HepG2 (cell line): ENCODE data around the gene PNPLA8. TPM values are rescaled to one million over a fixed set of nuclear protein-coding genes. Genes with fewer than 3 reads are reported as not detected.

Experiments
- ATAC-seq: fragments of 200-7000 bp; cut with Tn5 transposase; 3 replicates; pipeline ENCODE4 v1.9.1; 2020; ENCODE audit warnings: mild to moderate bottlenecking, moderate library complexity
- BruUV-seq: library from RNA; stranded (reverse); fragments of 400-500 nt; replicated peaks from 2 replicates; lab custom pipeline; 2021; lab: Mats Ljungman, UMichigan
- CTCF ChIA-PET: fragments of 300-600 bp; formaldehyde crosslinking; extraction: SDS; loops from one replicate; lab custom pipeline; 2021; ENCODE audit warnings: low total read pairs, inconsistent platforms, low intra/inter-chr PET ratio; lab: Yijun Ruan, JAX
- POLR2A ChIA-PET: fragments of 350-600 bp; sonication (Branson Sonifier 250); formaldehyde crosslinking; loops from one replicate; lab custom pipeline; 2020; ENCODE audit warnings: antibody characterized with exemption, inconsistent platforms; lab: Yijun Ruan, JAX
- DNase-seq: peaks from one replicate; pipeline ENCODE4 v3.0.0-alpha.2; 2015; ENCODE audit warnings: low spot score
- FAIRE-seq: peaks from 3 replicates; lab custom pipeline; 2011; peaks lifted over from hg19 to GRCh38; lab: Jason Lieb, UNC
- H2AFZ ChIP-seq: one replicate; pipeline ENCODE4 v1.6.1; 2011; ENCODE audit warnings: low read length, inconsistent platforms
- H3K27ac ChIP-seq: fragments of 300-600 bp; 3 replicates; pipeline ENCODE4 v1.8.0; 2011; ENCODE audit warnings: mixed run types, mild to moderate bottlenecking, mixed read lengths, low read length, inconsistent platforms; ENCODE audit not compliant: insufficient read depth; ENCODE audit errors: extremely low read length
- H3K27me3 ChIP-seq, 2 experiments: fragments of 200-600 bp in 1 of 2; 2 replicates in 1 of 2; 3 replicates in 1 of 2; pipeline versions ENCODE4 v1.6.0 to v1.8.0; 2011; ENCODE audit warnings: low read length in 2 of 2, mild to moderate bottlenecking in 2 of 2, moderate library complexity in 2 of 2, inconsistent platforms in 1 of 2; ENCODE audit not compliant: insufficient read depth in 2 of 2, control insufficient read depth in 1 of 2
- H3K36me3 ChIP-seq, 2 experiments: fragments of 200-600 bp in 1 of 2; replicated peaks in 1 of 2; 2 replicates in 1 of 2; 3 replicates in 1 of 2; pipeline versions ENCODE4 v1.5.1 to v1.8.0; 2011; ENCODE audit warnings: low read length in 2 of 2, inconsistent platforms in 1 of 2; ENCODE audit not compliant: insufficient read depth in 2 of 2, control insufficient read depth in 1 of 2
- H3K4me1 ChIP-seq: 2 replicates; pipeline ENCODE4 v1.5.1; 2012; ENCODE audit warnings: low read length, inconsistent platforms; ENCODE audit not compliant: insufficient read depth
- H3K4me2 ChIP-seq: 2 replicates; pipeline ENCODE4 v1.6.0; 2011; ENCODE audit warnings: low read depth, low read length, inconsistent platforms
- H3K4me3 ChIP-seq, 3 experiments: fragments of 200-600 bp in 1 of 3; sonication (generic), shearing (Covaris generic) in 1 of 3; replicated peaks in 1 of 3; 2 replicates each; pipeline ENCODE4 v1.5.1; 2011 to 2016; ENCODE audit warnings: low read length in 3 of 3, inconsistent platforms in 2 of 3, low read depth in 2 of 3, mild to moderate bottlenecking in 2 of 3, control low read depth in 1 of 3, mixed read lengths in 1 of 3; ENCODE audit not compliant: insufficient read depth in 1 of 3
- H3K79me2 ChIP-seq: one replicate; pipeline ENCODE4 v1.6.1; 2011; ENCODE audit warnings: low read length, inconsistent platforms; ENCODE audit not compliant: insufficient read depth
- H3K9ac ChIP-seq: 2 replicates; pipeline ENCODE4 v1.6.0; 2011; ENCODE audit warnings: mild to moderate bottlenecking, low read depth, low read length, inconsistent platforms; ENCODE audit not compliant: insufficient read depth
- H3K9me3 ChIP-seq: 2 replicates; pipeline ENCODE4 v1.5.1; 2012; ENCODE audit warnings: mild to moderate bottlenecking, low read length
- H4K20me1 ChIP-seq: 2 replicates; pipeline ENCODE4 v1.6.0; 2011; ENCODE audit warnings: inconsistent platforms, mild to moderate bottlenecking, low read length, moderate library complexity; ENCODE audit not compliant: insufficient read depth
- HCFC1 ChIP-seq: fragments of 150-350 bp; IDR thresholded peaks from 2 replicates; pipeline ENCODE4 v1.6.1; 2014; ENCODE audit warnings: low read depth, low read length
- LRRFIP1 ChIP-seq: sonication (generic); formaldehyde crosslinking; conservative IDR thresholded peaks from 2 replicates; pipeline ENCODE4 v1.4.0; 2020; ENCODE audit warnings: missing genetic modification reagents
- MAFG ChIP-seq: sonication (generic); formaldehyde crosslinking; IDR thresholded peaks from 2 replicates; pipeline ENCODE4 v1.5.1; 2020; ENCODE audit warnings: mild to moderate bottlenecking, missing genetic modification reagents
- PAX8 ChIP-seq: sonication (generic); formaldehyde crosslinking; IDR thresholded peaks from 2 replicates; pipeline ENCODE4 v1.8.0; 2022; ENCODE audit warnings: mild to moderate bottlenecking, missing genetic modification reagents, borderline replicate concordance
- PCBP1 ChIP-seq: fragments of 200-400 bp; formaldehyde crosslinking; IDR thresholded peaks from 2 replicates; pipeline ENCODE4 v1.6.1; 2017; ENCODE audit warnings: mild to moderate bottlenecking, low read depth, low read length, borderline replicate concordance
- TAF15 ChIP-seq: fragments of 200-400 bp; formaldehyde crosslinking; IDR thresholded peaks from one replicate; pipeline ENCODE4 v1.6.1; 2018; ENCODE audit warnings: mild to moderate bottlenecking, low read depth, low read length; ENCODE audit not compliant: poor library complexity, severe bottlenecking
- THAP7 ChIP-seq: sonication (generic); formaldehyde crosslinking; IDR thresholded peaks from 2 replicates; pipeline ENCODE4 v1.8.1; 2023; ENCODE audit warnings: mild to moderate bottlenecking, missing genetic modification reagents
- ZSCAN29 ChIP-seq: sonication (generic); formaldehyde crosslinking; conservative IDR thresholded peaks from 2 replicates; pipeline ENCODE4 v1.4.0; 2020; ENCODE audit warnings: mild to moderate bottlenecking, missing genetic modification reagents
- in situ Hi-C: cut with HindIII; loops from 2 replicates; pipeline ENCODE4 v1.10.0; 2017; ENCODE audit warnings: low pct_unique_long_range_greater_than_20kb; ENCODE audit not compliant: extremely low pct_ligation_motif_present
- intact Hi-C: fragments of 100-400 bp; cut with micrococcal nuclease; formaldehyde crosslinking; loops from one replicate; pipeline ENCODE4 v1.10.0; 2022; ENCODE audit not compliant: unreplicated experiment
- polyA plus RNA-seq, 8 experiments: library from polyadenylated mRNA; depleted of rRNA in 3 of 8; stranded (reverse) in 7 of 8; unstranded in 1 of 8; fragments of >200 nt; fragmentation: Illumina TruSeq in 4 of 8; extraction: Trizol in 4 of 8; gene quantifications; 2 replicates each; pipeline versions ENCODE4 v1.2.1 to v1.2.3, GENCODE V29; 2011 to 2016; ENCODE audit warnings: low read depth in 4 of 8, missing spikeins in 1 of 8, mixed read lengths in 1 of 8; ENCODE audit not compliant: insufficient read depth in 1 of 8
- total RNA-seq, 5 experiments: library from RNA; depleted of rRNA; stranded (reverse); fragments of >200 nt; fragmentation: Illumina TruSeq; extraction: Trizol; gene quantifications; 2 replicates each; pipeline ENCODE4 v1.2.3, GENCODE V29; 2016; ENCODE audit warnings: low read depth in 1 of 5

The PNPLA8 gene
- total and polyA plus RNA-seq, 2 of the 13 experiments (the other 11 are each of a cell fraction or from before 2014, with no cell fraction given) = 6.3 to 11.4 TPM

GRCh38 chr7:108568801-108569380, 43.0 kb upstream of the PNPLA8 start (continued):
- TF ChIP-seq LRRFIP1 (CRISPR knock-in tag) (no peak), PAX8 (no peak), TAF15 (peak; percentile 5), THAP7 (CRISPR knock-in tag) (no peak), MAFG (peak; percentile 52; the same call in 1 of the 2 replicates)

GRCh38 chr7:108565987-108566386, 40.1 kb upstream of the PNPLA8 start:
- Histone ChIP-seq H2AFZ (no peak overlapping the region), H3K4me1 (peaks cover 21% of the 10 kb centered on the region), H3K9ac (no peak overlapping the region), H3K9me3 (no peaks in the 10 kb centered on the region), H3K4me2 (no peak overlapping the region), H4K20me1 (peaks cover 4% of the 10 kb centered on the region), H3K4me3 (no peak overlapping the region), H3K27me3 (no peaks in the 10 kb centered on the region; a peak in 1 of 5 replicates), H3K27ac (no peak overlapping the region), H3K79me2 (peaks cover 41% of the 10 kb centered on the region), H3K36me3 (no peaks in the 10 kb centered on the region; a peak in 1 of 5 replicates)
- intact Hi-C loops = no loop called here
- no peak for DNase-seq
- no peak for ATAC-seq
- CTCF ChIA-PET = no interaction called here
- POLR2A ChIA-PET = no interaction called here
- TF ChIP-seq PCBP1 (no peak), HCFC1 (no peak), ZSCAN29 (CRISPR knock-in tag) (no peak)
- FAIRE-seq = no peak
- in situ Hi-C loops = no loop called here
- no TSS peak for BruUV-seq
